ENCODE measurements around the gene LMX1B.

DNA sequence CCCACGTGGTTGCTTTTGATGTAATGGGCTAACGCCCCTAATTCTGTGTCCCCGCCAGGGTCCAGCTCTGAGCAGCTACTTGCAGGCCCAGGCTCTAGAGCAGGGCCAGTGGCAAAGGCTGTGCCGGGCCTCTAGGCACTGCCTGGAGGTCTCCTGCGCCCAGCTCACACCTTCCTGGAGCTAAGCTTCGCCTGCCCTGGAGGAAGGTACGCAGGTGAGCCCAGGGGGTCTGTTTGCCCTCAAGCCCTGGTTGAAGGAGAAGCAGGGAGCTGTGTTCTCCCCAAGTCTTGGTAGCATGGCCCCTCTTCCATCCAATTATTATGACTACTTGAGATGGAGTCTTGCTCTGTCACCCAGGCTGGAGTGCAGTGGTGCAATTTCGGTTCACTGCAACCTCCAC, 5.2 kb upstream of the LMX1B start:
- TF ChIP-seq, protein P1, sequence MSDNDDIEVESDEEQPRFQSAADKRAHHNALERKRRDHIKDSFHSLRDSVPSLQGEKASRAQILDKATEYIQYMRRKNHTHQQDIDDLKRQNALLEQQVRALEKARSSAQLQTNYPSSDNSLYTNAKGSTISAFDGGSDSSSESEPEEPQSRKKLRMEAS (IDR thresholded peaks at IDR 0.05), result no peak
- TF ChIP-seq EP300 (IDR thresholded peaks at IDR 0.05; ENCODE audit: borderline replicate concordance) (no peak), FOXM1 (IDR thresholded peaks at IDR 0.05; ENCODE audit: borderline replicate concordance, low read depth) (no peak), CEBPB (IDR thresholded peaks at IDR 0.05) (no peak), TAF1 (IDR thresholded peaks at IDR 0.05; ENCODE audit: low read depth) (no peak), EGR1 (IDR thresholded peaks at IDR 0.05) (no peak), TEAD4 (IDR thresholded peaks at IDR 0.05) (no peak)
- TF ChIP-seq, protein P2, sequence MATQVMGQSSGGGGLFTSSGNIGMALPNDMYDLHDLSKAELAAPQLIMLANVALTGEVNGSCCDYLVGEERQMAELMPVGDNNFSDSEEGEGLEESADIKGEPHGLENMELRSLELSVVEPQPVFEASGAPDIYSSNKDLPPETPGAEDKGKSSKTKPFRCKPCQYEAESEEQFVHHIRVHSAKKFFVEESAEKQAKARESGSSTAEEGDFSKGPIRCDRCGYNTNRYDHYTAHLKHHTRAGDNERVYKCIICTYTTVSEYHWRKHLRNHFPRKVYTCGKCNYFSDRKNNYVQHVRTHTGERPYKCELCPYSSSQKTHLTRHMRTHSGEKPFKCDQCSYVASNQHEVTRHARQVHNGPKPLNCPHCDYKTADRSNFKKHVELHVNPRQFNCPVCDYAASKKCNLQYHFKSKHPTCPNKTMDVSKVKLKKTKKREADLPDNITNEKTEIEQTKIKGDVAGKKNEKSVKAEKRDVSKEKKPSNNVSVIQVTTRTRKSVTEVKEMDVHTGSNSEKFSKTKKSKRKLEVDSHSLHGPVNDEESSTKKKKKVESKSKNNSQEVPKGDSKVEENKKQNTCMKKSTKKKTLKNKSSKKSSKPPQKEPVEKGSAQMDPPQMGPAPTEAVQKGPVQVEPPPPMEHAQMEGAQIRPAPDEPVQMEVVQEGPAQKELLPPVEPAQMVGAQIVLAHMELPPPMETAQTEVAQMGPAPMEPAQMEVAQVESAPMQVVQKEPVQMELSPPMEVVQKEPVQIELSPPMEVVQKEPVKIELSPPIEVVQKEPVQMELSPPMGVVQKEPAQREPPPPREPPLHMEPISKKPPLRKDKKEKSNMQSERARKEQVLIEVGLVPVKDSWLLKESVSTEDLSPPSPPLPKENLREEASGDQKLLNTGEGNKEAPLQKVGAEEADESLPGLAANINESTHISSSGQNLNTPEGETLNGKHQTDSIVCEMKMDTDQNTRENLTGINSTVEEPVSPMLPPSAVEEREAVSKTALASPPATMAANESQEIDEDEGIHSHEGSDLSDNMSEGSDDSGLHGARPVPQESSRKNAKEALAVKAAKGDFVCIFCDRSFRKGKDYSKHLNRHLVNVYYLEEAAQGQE (IDR thresholded peaks at IDR 0.05; ENCODE audit: low read depth), result no peak
- TF ChIP-seq, protein P3, sequence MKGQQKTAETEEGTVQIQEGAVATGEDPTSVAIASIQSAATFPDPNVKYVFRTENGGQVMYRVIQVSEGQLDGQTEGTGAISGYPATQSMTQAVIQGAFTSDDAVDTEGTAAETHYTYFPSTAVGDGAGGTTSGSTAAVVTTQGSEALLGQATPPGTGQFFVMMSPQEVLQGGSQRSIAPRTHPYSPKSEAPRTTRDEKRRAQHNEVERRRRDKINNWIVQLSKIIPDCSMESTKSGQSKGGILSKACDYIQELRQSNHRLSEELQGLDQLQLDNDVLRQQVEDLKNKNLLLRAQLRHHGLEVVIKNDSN (IDR thresholded peaks at IDR 0.05), result no peak
